ENCODE results near the gene PTBP3. TPM values are rescaled to one million over a fixed set of nuclear protein-coding genes. Genes with fewer than 3 reads are reported as not detected.

Gene PTBP3
- total RNA-seq, 1 donor from 2014 or later = 108 TPM

- FAIRE-seq (no peak), DNase-seq (ENCODE audit: low read depth) (no peak)
- no peak overlapping the region for H3K27ac Mint-ChIP-seq (ENCODE audit: unreplicated experiment)
- no peak overlapping the region for H3K4me3 Mint-ChIP-seq (ENCODE audit: unreplicated experiment)
- TF ChIP-seq EZH2 (IDR thresholded peaks at IDR 0.05; ENCODE audit: insufficient read depth, low read length) (no peak), CTCF (IDR thresholded peaks at IDR 0.05; ENCODE audit: insufficient read depth, low read depth, low read length) (no peak)
- no peaks in the 10 kb centered on the region for H3K27me3 Mint-ChIP-seq (ENCODE audit: low read depth, unreplicated experiment)
- Histone ChIP-seq H3K27ac (ENCODE audit: low read depth, low read length) (no peak overlapping the region), H3K9me3 (ENCODE audit: insufficient read depth, low read depth, low read length) (no peaks in the 10 kb centered on the region), H3K79me2 (ENCODE audit: insufficient read depth, low read length) (no peaks in the 10 kb centered on the region), H4K20me1 (ENCODE audit: insufficient read depth, low read length) (no peaks in the 10 kb centered on the region), H3K36me3 (ENCODE audit: insufficient read depth, low read length) (peaks cover 10% of the 10 kb centered on the region), H3K4me1 (ENCODE audit: insufficient read depth, low read length) (no peaks in the 10 kb centered on the region), H3K9ac (ENCODE audit: low read length) (no peak overlapping the region), H3K4me3 (ENCODE audit: insufficient read depth, low read depth, low read length) (no peak overlapping the region), H3K27me3 (ENCODE audit: insufficient read depth, low read length) (no peaks in the 10 kb centered on the region), H3K4me2 (ENCODE audit: low read length) (no peak overlapping the region), H2AFZ (ENCODE audit: low read depth, low read length) (no peak overlapping the region)
- H3K4me1 Mint-ChIP-seq (ENCODE audit: low read depth, unreplicated experiment) = no peaks in the 10 kb centered on the region
- H3K36me3 Mint-ChIP-seq (ENCODE audit: low read depth, unreplicated experiment) = peaks cover 39% of the 10 kb centered on the region
- no peaks in the 10 kb centered on the region for H3K9me3 Mint-ChIP-seq (ENCODE audit: unreplicated experiment)
Measured at GRCh38 chr9:112212926-112213325, 120.5 kb downstream of the PTBP3 start.

- H3K9me3 Mint-ChIP-seq (ENCODE audit: unreplicated experiment) = no peaks in the 10 kb centered on the region
- FAIRE-seq = no peak
- H3K27me3 Mint-ChIP-seq (ENCODE audit: low read depth, unreplicated experiment) = no peaks in the 10 kb centered on the region
- Histone ChIP-seq H3K27ac (ENCODE audit: low read depth, low read length) (no peak overlapping the region), H3K9ac (ENCODE audit: low read length) (no peak overlapping the region), H3K9me3 (ENCODE audit: insufficient read depth, low read depth, low read length) (no peaks in the 10 kb centered on the region), H3K36me3 (ENCODE audit: insufficient read depth, low read length) (peaks cover 7% of the 10 kb centered on the region), H3K4me3 (ENCODE audit: insufficient read depth, low read depth, low read length) (no peak overlapping the region), H4K20me1 (ENCODE audit: insufficient read depth, low read length) (no peaks in the 10 kb centered on the region), H2AFZ (ENCODE audit: low read depth, low read length) (no peak overlapping the region), H3K4me1 (ENCODE audit: insufficient read depth, low read length) (peaks cover 12% of the 10 kb centered on the region), H3K79me2 (ENCODE audit: insufficient read depth, low read length) (no peaks in the 10 kb centered on the region), H3K27me3 (ENCODE audit: insufficient read depth, low read length) (no peaks in the 10 kb centered on the region), H3K4me2 (ENCODE audit: low read length) (no peak overlapping the region)
- no peak overlapping the region for H3K4me3 Mint-ChIP-seq (ENCODE audit: unreplicated experiment)
- H3K27ac Mint-ChIP-seq (ENCODE audit: unreplicated experiment) = peak overlapping the region; percentile 51
- DNase-seq (ENCODE audit: low read depth) = no peak
- peaks cover 21% of the 10 kb centered on the region for H3K4me1 Mint-ChIP-seq (ENCODE audit: low read depth, unreplicated experiment)
- peaks cover 51% of the 10 kb centered on the region for H3K36me3 Mint-ChIP-seq (ENCODE audit: low read depth, unreplicated experiment)
- TF ChIP-seq EZH2 (IDR thresholded peaks at IDR 0.05; ENCODE audit: insufficient read depth, low read length) (no peak), CTCF (IDR thresholded peaks at IDR 0.05; ENCODE audit: insufficient read depth, low read depth, low read length) (no peak)
Measured at GRCh38 chr9:112207451-112207850, 126.0 kb downstream of the PTBP3 start.

GRCh38 chr9:112203536-112203935 is 129.9 kb downstream of the PTBP3 start:
- Histone ChIP-seq H2AFZ (ENCODE audit: low read depth, low read length) (no peak overlapping the region), H3K9ac (ENCODE audit: low read length) (no peak overlapping the region), H3K79me2 (ENCODE audit: insufficient read depth, low read length) (no peaks in the 10 kb centered on the region), H3K4me3 (ENCODE audit: insufficient read depth, low read depth, low read length) (no peak overlapping the region), H3K9me3 (ENCODE audit: insufficient read depth, low read depth, low read length) (no peaks in the 10 kb centered on the region), H3K36me3 (ENCODE audit: insufficient read depth, low read length) (peaks cover 4% of the 10 kb centered on the region), H3K27me3 (ENCODE audit: insufficient read depth, low read length) (no peaks in the 10 kb centered on the region), H3K4me2 (ENCODE audit: low read length) (peak overlapping the region; percentile 45), H4K20me1 (ENCODE audit: insufficient read depth, low read length) (no peaks in the 10 kb centered on the region), H3K27ac (ENCODE audit: low read depth, low read length) (peak overlapping the region; percentile 54), H3K4me1 (ENCODE audit: insufficient read depth, low read length) (peaks cover 12% of the 10 kb centered on the region)
- Mint-ChIP-seq H3K4me3 (ENCODE audit: unreplicated experiment) (no peak overlapping the region), H3K36me3 (ENCODE audit: low read depth, unreplicated experiment) (peaks cover 31% of the 10 kb centered on the region), H3K9me3 (ENCODE audit: unreplicated experiment) (no peaks in the 10 kb centered on the region), H3K27ac (ENCODE audit: unreplicated experiment) (peak overlapping the region; percentile 86), H3K4me1 (ENCODE audit: low read depth, unreplicated experiment) (peaks cover 21% of the 10 kb centered on the region), H3K27me3 (ENCODE audit: low read depth, unreplicated experiment) (no peaks in the 10 kb centered on the region)
- DNase-seq (ENCODE audit: low read depth) = peak; percentile 73
- FAIRE-seq = no peak
- TF ChIP-seq CTCF (IDR thresholded peaks at IDR 0.05; ENCODE audit: insufficient read depth, low read depth, low read length) = no peak
- TF ChIP-seq EZH2 (IDR thresholded peaks at IDR 0.05; ENCODE audit: insufficient read depth, low read length) = no peak

All from astrocyte (in vitro differentiated cells and primary cell).